GM12865 (cell line): ENCODE measurements around the gene TTLL11.

Experiments used
- DNase-seq: peaks from one replicate; pipeline ENCODE4 v3.0.0; 2010; ENCODE audit warnings: low read depth
- H3K4me3 ChIP-seq: 2 replicates; pipeline ENCODE4 v1.5.1; 2011; ENCODE audit warnings: mild to moderate bottlenecking, low read depth, low read length, control low read depth
- TF ChIP-seq, protein P1 (sequence below): IDR thresholded peaks from 2 replicates; pipeline ENCODE4 v1.5.1; 2011; ENCODE audit warnings: low read length, control low read depth, low read depth, inconsistent platforms; ENCODE audit not compliant: insufficient read depth; ENCODE audit errors: missing control alignments

The TTLL11 gene

DNA sequence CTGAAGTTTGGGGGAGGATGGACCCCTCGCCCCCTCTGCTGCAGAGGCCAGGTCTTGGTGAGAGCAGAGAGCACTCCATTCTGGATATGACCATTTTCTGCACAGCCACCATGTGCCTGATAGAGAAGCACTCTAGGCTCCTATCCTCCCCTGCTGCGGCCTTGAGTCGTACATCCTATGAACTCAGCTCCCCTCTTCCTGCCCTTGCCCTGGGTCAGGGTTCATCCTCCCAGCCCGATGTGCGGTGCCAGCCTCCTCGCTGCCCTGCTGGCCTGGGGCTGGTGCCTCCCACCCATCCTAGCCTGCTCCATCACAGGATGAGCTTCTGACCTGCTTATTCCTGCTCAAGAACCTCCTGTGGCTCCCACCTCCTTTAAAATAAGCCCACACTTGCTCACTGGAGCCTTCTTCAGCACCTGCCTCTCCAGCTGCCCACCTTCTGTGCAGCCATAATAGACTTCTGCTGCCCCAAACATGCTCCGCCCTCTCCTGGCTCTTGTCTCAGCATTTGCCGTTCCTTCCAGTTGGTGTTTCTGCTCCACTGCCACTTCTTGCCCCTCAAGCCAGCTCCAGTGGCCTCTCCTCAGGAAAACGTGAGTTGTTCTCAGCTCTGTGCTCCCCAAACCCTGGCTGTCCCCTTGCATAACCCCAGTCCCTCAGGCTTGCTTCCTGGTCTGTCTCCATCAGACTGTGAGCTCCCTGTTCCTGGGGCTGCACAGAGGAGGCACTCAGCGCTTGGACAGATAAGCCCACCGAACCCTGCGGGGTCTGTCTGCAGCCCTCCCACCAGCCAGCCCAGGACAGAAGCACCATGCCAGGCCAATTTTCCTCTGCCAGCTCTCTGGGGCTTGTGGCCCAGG, 22.3 kb upstream of the TTLL11 start:
- H3K4me3 ChIP-seq = no peak overlapping the region
- TF ChIP-seq, protein P1, sequence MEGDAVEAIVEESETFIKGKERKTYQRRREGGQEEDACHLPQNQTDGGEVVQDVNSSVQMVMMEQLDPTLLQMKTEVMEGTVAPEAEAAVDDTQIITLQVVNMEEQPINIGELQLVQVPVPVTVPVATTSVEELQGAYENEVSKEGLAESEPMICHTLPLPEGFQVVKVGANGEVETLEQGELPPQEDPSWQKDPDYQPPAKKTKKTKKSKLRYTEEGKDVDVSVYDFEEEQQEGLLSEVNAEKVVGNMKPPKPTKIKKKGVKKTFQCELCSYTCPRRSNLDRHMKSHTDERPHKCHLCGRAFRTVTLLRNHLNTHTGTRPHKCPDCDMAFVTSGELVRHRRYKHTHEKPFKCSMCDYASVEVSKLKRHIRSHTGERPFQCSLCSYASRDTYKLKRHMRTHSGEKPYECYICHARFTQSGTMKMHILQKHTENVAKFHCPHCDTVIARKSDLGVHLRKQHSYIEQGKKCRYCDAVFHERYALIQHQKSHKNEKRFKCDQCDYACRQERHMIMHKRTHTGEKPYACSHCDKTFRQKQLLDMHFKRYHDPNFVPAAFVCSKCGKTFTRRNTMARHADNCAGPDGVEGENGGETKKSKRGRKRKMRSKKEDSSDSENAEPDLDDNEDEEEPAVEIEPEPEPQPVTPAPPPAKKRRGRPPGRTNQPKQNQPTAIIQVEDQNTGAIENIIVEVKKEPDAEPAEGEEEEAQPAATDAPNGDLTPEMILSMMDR = no peak
- no peak for DNase-seq

DNA sequence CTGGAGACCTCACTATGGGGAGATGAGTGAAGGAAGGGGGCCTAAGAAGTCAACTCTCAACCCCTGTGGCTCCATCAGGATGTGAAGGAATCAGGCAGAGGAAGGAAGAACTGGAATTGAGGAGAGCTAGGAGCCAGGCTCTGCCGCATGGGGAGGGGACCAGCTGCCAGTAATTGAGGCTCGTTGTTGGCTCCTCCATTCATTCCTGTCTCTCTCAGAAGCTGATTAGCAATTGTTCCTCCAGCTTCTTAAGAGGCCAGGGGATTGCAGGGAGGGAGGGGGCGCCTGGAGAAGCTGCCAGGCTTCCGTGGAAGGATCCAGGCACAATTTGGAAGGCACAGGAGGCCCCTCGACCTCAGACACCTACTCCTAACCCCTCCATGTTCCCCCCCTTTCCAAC, 20.5 kb upstream of the TTLL11 start:
- DNase-seq = no peak
- TF ChIP-seq, protein P1 = no peak
- H3K4me3 ChIP-seq = no peak overlapping the region

DNA sequence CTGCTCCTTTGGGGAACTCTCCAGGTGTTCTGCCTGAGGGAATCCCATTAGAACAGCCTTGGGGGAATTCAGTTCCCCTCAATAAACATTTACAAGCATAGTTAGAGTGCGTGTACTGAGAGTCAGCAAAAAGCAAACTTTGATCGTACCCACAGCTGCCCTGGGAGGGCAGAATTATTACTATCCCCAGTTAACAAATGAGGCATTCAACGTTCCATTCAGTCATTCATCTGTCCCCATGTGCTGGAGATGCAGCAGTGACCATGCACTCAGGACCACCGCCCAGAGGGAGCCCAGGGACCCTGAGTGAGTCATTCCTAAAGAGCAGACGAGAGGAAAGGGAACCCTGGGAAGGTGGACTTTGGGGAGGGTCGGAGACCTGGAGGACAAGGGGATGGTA, 19.1 kb upstream of the TTLL11 start:
- no peak for DNase-seq
- H3K4me3 ChIP-seq = no peak overlapping the region
- TF ChIP-seq, protein P1 = no peak

DNA sequence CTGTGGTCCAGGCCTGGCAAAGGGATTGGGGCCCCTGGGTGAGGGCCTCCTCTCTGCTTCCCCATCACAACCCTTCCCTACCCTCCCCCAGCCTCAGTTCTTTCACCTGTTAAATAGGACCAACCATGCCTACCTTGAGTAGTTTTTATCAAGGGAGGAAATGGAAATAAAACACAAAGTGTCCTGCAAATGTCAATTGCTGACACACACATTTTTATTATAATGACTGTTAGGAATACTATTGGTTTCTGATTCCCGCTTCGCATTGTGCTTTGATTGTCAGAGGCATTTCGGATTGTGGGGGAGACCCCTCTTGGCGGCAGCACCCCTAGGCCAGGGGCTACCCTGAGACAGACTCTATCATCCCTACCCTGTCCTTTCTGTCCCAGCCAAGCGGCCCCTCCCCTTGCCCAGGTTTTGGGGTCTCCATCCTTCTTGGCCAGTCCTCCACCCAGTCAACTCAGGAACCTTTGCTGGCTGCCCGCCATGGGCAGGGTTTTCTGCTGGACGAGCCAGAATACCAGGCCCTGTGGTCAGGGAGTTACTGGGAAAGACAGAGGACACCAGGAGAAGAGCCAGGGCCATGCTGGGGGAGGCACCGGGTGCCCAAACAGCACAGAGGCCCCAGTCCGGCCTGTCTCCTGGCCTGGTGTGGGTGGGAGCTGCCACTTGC, 18.4 kb upstream of the TTLL11 start:
- TF ChIP-seq, protein P1 = no peak
- no peak for DNase-seq
- no peak overlapping the region for H3K4me3 ChIP-seq

DNA sequence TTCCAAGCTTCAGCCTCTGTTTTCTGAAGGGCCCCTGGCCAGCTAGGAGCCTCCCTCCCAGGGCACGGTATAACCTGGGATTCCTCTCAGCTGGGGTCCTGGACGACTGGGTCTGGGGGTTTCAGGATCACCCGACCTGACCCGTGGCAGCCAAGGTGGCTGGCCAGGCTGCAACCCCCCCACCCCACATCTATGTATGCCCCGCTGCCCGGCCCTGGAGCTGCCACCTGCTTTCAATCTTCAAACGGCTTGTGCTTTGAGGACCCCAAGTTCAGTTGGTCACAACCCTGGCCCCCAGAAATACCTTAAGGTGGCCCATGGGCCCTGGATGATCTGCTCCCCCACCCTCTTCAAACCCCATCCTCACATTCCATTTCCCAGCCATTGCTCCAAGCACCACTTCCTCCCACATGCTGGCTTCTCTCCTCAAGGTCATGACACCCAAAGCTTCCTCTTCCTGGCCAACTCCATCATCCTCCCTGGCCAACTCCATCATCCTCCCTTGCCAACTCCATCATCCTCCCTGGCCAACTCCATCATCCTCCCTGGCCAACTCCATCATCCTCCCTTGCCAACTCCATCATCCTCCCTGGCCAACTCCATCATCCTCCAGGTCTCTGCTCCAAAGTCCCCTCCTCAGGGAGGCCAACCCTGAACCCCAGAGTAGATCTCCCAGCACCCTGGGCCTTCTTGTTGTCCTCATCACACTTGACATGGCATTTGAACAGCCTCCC, 17.2 kb upstream of the TTLL11 start:
- DNase-seq = no peak
- TF ChIP-seq, protein P1 = no peak
- H3K4me3 ChIP-seq = no peak overlapping the region

DNA sequence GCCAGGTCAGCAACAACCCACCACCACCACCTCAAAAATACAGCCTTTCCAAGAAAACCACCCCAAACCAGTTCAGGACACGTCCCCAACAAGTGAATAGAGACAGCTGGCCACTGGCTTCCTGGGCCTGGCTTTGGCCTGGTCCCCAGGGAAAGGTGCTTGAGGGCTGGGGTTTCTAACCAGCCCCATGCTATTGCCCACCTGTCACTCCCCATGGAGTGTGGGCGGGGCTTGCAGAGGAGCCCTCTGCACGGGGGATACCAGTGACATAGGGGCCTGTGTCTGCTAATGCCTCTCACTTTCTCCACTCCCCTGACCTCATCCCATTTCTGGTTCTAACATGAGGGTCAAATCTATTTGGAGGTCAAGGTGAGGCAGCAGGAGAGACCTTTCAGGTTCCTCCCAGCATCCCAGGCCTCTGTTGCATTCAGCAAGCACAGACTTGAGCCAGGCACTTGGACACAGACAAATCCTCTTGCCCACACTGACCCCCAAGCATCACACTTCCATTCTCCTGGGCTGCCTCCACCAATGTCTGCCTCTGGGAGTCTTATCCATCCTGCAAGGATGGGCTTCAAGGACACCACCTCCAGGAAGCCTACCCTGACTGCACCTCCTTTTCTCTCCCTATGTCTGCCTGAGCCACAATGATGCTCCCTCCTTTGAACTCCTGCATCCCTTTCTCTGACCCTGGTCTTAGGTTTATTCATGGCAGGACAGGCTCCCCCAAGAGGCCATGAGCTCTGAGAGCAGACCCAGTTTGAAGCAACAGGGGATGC, 16.1 kb upstream of the TTLL11 start:
- no peak overlapping the region for H3K4me3 ChIP-seq
- no peak for DNase-seq
- TF ChIP-seq, protein P1 = no peak
